ENCODE data around the gene ACVRL1.

- TF ChIP-seq CTCF (IDR thresholded peaks at IDR 0.05) (no peak), POLR2A (IDR thresholded peaks at IDR 0.05) (no peak)
Measured at GRCh38 chr12:51937926-51938325, 30.6 kb downstream of the ACVRL1 start.
